ENCODE results near the gene SEPTIN3. TPM values are rescaled to one million over a fixed set of nuclear protein-coding genes. Genes with fewer than 3 reads are reported as not detected.

Gene SEPTIN3
- 10 to 100 TPM; 24.3 to 37.9 (median 32.8) TPM for total RNA-seq

GRCh38 chr22:41969110-41969646 lies at the start of gene SEPTIN3:
TSS of gene SEPTIN3 (plus strand) at chr22:41969443. CDS start at chr22:41971493, 2,050 bp downstream.
- H3K27ac ChIP-seq: peak within 1 kb of the TSS; percentile 47 to 88 (median 68)
- H3K9me3 ChIP-seq: no peaks in the 10 kb centered on the region
- H3K4me3 ChIP-seq: peak within 1 kb of the TSS in 3 of 4 donors; percentile 16 to 37 (median 17)
- TF ChIP-seq CTCF (IDR thresholded peaks at IDR 0.05): no peak
- no peak for TF ChIP-seq EP300 (IDR thresholded peaks at IDR 0.05)
- TF ChIP-seq POLR2A (IDR thresholded peaks at IDR 0.05): no peak
- H3K4me1 ChIP-seq: peaks cover 0 to 23% (median 8%) of the 10 kb centered on the region in 4 donors
- no peaks in the 10 kb centered on the region for H3K36me3 ChIP-seq
- peaks cover 0 to 13% of the 10 kb centered on the region in 2 donors for H3K27me3 ChIP-seq
- no peak for DNase-seq (ENCODE audit: low spot score in 2 of 2)
- 46 to 47% methylated on average over 7 to 8 of the region's 8 CpGs for WGBS, 2 donors

GRCh38 chr22:41920271-41920976 lies 48.8 kb upstream of the SEPTIN3 start:
- no peak for TF ChIP-seq EP300 (IDR thresholded peaks at IDR 0.05)
- no peak for TF ChIP-seq CTCF (IDR thresholded peaks at IDR 0.05)
- TF ChIP-seq POLR2A (IDR thresholded peaks at IDR 0.05): no peak
- no peak for DNase-seq (ENCODE audit: low spot score in 2 of 2)
- 50 to 54% methylated on average over 19 to 20 of the region's 21 CpGs for WGBS, 2 donors

GRCh38 chr22:41922328-41922727 lies 46.9 kb upstream of the SEPTIN3 start:
- Histone ChIP-seq H3K27me3 (peaks cover 2 to 48% of the 10 kb centered on the region in 2 donors), H3K36me3 (no peaks in the 10 kb centered on the region), H3K4me3 (no peak overlapping the region), H3K4me1 (peaks cover 0 to 40% (median 22%) of the 10 kb centered on the region in 4 donors), H3K27ac (no peak overlapping the region), H3K9me3 (no peaks in the 10 kb centered on the region)
- 91 to 93% methylated on average over 5 of the region's 5 CpGs for WGBS, 2 donors
- TF ChIP-seq CTCF (IDR thresholded peaks at IDR 0.05) (no peak), EP300 (IDR thresholded peaks at IDR 0.05) (no peak), POLR2A (IDR thresholded peaks at IDR 0.05) (no peak)
- no peak for DNase-seq (ENCODE audit: low spot score in 2 of 2)

More at GRCh38 chr22:41920271-41920976, 48.8 kb upstream of the SEPTIN3 start:
- peak overlapping the region; percentile 30 to 59 (median 49) for H3K4me3 ChIP-seq
- H3K27me3 ChIP-seq: peaks cover 2 to 54% of the 10 kb centered on the region in 2 donors
- peaks cover 0 to 30% (median 19%) of the 10 kb centered on the region in 4 donors for H3K4me1 ChIP-seq
- peak overlapping the region in 2 of 4 donors; percentile 8 to 71 for H3K27ac ChIP-seq
- no peaks in the 10 kb centered on the region for H3K36me3 ChIP-seq
- H3K9me3 ChIP-seq: no peaks in the 10 kb centered on the region

- H3K27ac ChIP-seq: no peak overlapping the region
- TF ChIP-seq EP300 (IDR thresholded peaks at IDR 0.05) (no peak), CTCF (IDR thresholded peaks at IDR 0.05) (no peak), POLR2A (IDR thresholded peaks at IDR 0.05) (no peak)
- H3K27me3 ChIP-seq: peaks cover 2 to 42% of the 10 kb centered on the region in 2 donors
- no peaks in the 10 kb centered on the region for H3K9me3 ChIP-seq
- peaks cover 0 to 40% (median 22%) of the 10 kb centered on the region in 4 donors for H3K4me1 ChIP-seq
- WGBS, 2 donors: 91 to 93% methylated on average over 4 of the region's 4 CpGs
- no peak for DNase-seq (ENCODE audit: low spot score in 2 of 2)
- H3K4me3 ChIP-seq: no peak overlapping the region
- H3K36me3 ChIP-seq: no peaks in the 10 kb centered on the region
Observed at GRCh38 chr22:41922940-41923594, 46.2 kb upstream of the SEPTIN3 start.

All from tibial nerve (tissue), 4 donors.